ENCODE data around the gene ARRDC1.
"Not testable (repeated sequence)": the region's sequence is repeated elsewhere in the genome, so short reads cannot be mapped to it uniquely, and the experiment has no call there.

The ARRDC1 gene

DNA sequence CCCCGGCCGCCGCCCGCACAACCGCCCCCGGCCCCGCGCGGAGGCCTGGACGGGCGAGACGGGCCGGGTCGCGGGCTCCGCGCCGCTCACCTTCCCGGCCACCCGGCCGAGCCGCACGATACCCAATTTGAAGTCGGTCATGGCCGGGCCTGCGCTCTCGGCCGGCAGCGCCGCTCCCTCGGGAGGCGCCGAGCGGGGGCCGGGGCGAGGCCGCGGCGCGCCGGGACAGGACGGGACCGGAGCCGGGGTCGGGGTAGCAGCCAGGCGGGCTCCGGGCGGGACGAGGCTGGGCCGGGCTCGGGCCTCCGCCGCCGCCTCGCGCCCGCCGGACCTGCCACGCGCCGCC, 15.4 kb upstream of the ARRDC1 start:
- no peaks in the 10 kb centered on the region for H3K27me3 ChIP-seq
- H3K9ac ChIP-seq = peak overlapping the region; percentile 78 to 97 (median 88)
- no peak for TF ChIP-seq Cebpa-rat (IDR thresholded peaks at IDR 0.05)
- peak overlapping the region; percentile 34 to 85 (median 82); a peak in 21 of 22 replicates for H3K27ac ChIP-seq
- peaks cover 0 to 54% (median 46%) of the 10 kb centered on the region in 11 experiments; a peak in 19 of 22 replicates for H4K20me1 ChIP-seq
- H3K4me1 ChIP-seq = peaks cover 22 to 40% (median 32%) of the 10 kb centered on the region in 10 experiments
- H3K4me3 ChIP-seq = peak overlapping the region; percentile 71 to 95 (median 88)
- H3K9me3 ChIP-seq (replicated peaks in 1 of 11) = no peaks in the 10 kb centered on the region
- H3K4me2 ChIP-seq = peak overlapping the region; percentile 86 to 99 (median 97)
- H3K36me3 ChIP-seq = peaks cover 31 to 42% (median 39%) of the 10 kb centered on the region in 11 experiments

DNA sequence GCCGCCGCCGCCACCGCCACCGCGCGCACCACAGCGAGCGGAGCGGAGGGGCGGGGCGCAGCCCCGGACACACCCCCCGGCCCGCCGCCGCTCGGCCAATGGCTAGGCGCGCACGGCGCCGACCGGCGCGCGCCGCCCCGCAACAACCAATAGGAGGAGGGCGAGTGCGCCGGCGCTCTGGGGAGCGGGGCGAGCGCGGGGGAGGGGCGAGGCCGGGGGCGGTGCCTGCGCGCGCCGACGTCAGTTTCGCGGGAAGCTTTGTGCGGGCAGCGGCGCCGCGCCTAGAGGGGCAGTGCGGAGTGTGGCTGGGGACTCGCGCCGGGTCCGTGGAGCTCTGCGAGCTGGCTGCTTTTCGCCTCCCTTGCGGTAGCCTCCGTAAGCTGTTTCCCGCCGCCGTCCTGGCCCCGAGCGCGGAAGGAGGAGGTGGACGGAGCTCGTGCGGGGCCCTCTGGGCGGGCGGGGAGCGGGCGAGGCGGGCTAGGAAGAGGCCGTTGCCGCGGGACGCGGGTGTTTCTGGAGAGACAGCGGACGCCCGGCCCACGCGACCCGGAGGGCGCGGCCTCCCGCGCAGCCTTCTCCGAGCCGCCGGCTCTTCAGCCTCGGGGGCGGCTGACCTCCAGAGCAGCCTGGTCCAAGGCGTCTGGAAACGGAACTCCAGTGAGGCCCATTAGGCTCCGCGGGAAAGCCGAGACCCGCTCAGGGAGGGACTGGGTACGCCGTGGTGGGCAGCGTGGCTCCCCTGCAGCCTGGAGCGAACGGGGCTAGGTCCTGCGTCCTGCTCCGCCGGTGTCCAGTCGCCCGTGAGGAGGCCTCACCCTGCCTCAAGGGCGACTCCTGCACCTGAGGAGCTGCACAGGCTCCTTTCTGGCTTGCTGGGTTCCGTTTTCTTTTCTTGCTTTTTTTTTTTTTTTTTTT, 14.8 kb upstream of the ARRDC1 start, which contains the start of gene ZMYND19:
ZMYND19 (minus strand) TSS at position 44 of the 915 bp plus-strand sequence. CDS start 249 bp downstream, outside the sequence.
- peak within 1 kb of the TSS; percentile 95 to 99 (median 98) for H3K4me2 ChIP-seq
- H3K4me3 ChIP-seq = peak within 1 kb of the TSS; percentile 71 to 95 (median 88)
- no peaks in the 10 kb centered on the region for H3K9me3 ChIP-seq (replicated peaks in 1 of 11)
- H3K4me1 ChIP-seq = peaks cover 22 to 40% (median 32%) of the 10 kb centered on the region in 10 experiments
- peak within 1 kb of the TSS; percentile 78 to 97 (median 88) for H3K9ac ChIP-seq
- H3K36me3 ChIP-seq = peaks cover 27 to 36% (median 33%) of the 10 kb centered on the region in 11 experiments
- TF ChIP-seq Cebpa-rat (IDR thresholded peaks at IDR 0.05) = no peak
- H3K27ac ChIP-seq = peak within 1 kb of the TSS; percentile 34 to 85 (median 82); a peak in 21 of 22 replicates
- peaks cover 0 to 48% (median 40%) of the 10 kb centered on the region in 11 experiments; a peak in 19 of 22 replicates for H4K20me1 ChIP-seq
- H3K27me3 ChIP-seq = no peaks in the 10 kb centered on the region

DNA sequence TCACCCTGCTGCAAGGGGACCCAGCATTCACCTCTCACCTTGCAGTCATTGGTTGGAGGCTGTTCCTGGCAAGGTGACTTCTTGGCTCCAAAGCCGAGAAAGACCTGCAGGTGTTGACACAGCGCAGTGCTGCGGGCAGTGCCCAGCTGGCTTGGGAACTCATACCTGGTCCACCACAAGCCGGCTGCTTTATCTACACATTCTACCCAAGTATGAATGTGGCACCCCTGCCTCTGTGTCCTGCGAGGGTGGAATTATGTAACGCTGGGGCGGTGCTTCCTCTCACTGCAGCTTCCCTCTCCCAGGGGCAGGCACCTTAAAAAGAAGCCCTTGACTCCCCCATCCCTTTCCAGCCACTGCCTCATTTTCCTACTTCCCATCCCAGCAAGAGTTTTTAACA, 12.7 kb upstream of the ARRDC1 start:
- Histone ChIP-seq H3K9me3 (replicated peaks in 1 of 11) (no peaks in the 10 kb centered on the region), H3K36me3 (peaks cover 7 to 15% (median 12%) of the 10 kb centered on the region in 11 experiments; a peak in 21 of 22 replicates), H3K4me3 (no peak overlapping the region), H3K4me1 (peaks cover 22 to 40% (median 32%) of the 10 kb centered on the region in 10 experiments), H3K9ac (peak overlapping the region in 1 of 11 experiments; percentile 16; a peak in 1 of 22 replicates), H4K20me1 (peaks cover 0 to 27% (median 21%) of the 10 kb centered on the region in 11 experiments; a peak in 19 of 22 replicates), H3K27me3 (no peaks in the 10 kb centered on the region), H3K27ac (no peak overlapping the region), H3K4me2 (peak overlapping the region in 5 of 11 experiments; percentile 2 to 42 (median 35); a peak in 7 of 22 replicates)
- TF ChIP-seq Cebpa-rat (IDR thresholded peaks at IDR 0.05) = no peak

DNA sequence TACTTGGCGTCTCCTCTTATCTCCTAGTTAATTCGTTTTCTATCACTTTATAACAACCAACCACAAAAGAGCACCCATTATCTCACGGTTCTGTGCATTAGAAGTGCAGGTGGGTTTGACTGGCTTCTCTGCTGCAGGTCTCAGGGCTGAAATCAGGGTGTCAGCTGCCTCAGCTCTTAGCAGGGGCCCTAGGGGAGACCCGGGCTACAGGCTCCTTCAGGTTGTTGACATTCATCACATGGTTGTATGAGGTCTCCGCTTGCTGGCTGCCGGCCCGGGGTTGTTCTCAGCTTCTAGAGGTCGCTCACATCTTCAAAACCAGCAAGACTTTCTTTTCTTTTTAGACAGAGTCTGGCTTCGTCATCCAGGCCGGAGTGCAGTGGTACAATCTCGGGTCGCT, 12.3 kb upstream of the ARRDC1 start:
- Histone ChIP-seq H3K4me3 (no peak overlapping the region), H3K4me2 (peak overlapping the region in 3 of 11 experiments; percentile 35 to 42 (median 39); a peak in 2 of 22 replicates), H3K4me1 (peaks cover 21 to 38% (median 31%) of the 10 kb centered on the region in 10 experiments), H3K9me3 (replicated peaks in 1 of 11) (no peaks in the 10 kb centered on the region), H3K27me3 (no peaks in the 10 kb centered on the region), H3K9ac (0 out of 22 replicates have a peak overlapping the region, but pooled peaks of 1 of the 11 experiments have one; percentile 16), H4K20me1 (peaks cover 0 to 23% (median 17%) of the 10 kb centered on the region in 11 experiments; a peak in 19 of 22 replicates), H3K36me3 (peaks cover 3 to 11% (median 8%) of the 10 kb centered on the region in 11 experiments; a peak in 21 of 22 replicates), H3K27ac (no peak overlapping the region)
- no peak for TF ChIP-seq Cebpa-rat (IDR thresholded peaks at IDR 0.05)

DNA sequence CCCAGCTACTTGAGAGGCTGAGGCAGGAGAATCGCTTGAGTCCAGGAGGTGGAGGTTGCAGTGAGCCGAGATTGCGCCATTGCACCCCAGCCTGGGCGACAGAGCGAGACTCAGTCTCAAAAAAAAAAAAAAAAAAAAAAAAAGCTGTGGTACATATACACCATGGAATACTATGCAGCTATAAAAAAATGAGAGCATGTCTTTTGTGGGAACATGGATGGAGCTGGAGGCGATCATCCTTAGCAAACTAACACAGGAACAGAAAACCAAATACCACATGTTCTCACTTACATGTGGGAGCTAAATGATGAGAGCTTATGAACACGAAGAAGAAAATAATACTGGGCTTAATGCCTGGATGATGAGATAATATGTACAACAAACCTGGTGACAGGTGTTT, 8.9 kb upstream of the ARRDC1 start:
- peaks cover 5 to 24% (median 13%) of the 10 kb centered on the region in 10 experiments for H3K4me1 ChIP-seq
- H3K27me3 ChIP-seq; H4K20me1 ChIP-seq; H3K27ac ChIP-seq; H3K4me3 ChIP-seq; H3K4me2 ChIP-seq; H3K9me3 ChIP-seq (replicated peaks in 1 of 11); H3K9ac ChIP-seq; H3K36me3 ChIP-seq: not testable (repeated sequence)

DNA sequence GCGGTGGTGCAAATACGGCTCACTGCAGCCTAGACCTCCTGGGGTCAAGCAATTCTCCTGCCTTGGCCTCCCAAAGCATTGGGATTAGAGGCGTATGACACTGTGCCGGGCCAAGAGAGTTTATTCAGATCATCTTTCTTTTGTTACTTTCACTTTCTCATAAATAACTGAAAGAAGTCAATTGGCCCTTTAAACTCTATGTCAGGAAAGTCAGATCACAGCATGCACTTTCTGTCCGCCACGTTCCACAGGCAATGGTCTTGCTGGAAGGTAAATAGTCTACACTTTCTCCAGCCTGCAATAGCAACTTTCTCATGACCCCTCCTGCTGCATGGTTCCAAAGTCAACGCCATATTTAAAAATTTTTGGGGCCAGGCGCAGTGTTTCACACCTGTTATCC, 6.5 kb upstream of the ARRDC1 start:
- Histone ChIP-seq H3K4me2 (no peak overlapping the region), H3K27me3 (no peaks in the 10 kb centered on the region), H3K36me3 (no peaks in the 10 kb centered on the region), H3K4me1 (peaks cover 24 to 32% (median 27%) of the 10 kb centered on the region in 10 experiments), H3K9me3 (replicated peaks in 1 of 11) (no peaks in the 10 kb centered on the region), H4K20me1 (no peaks in the 10 kb centered on the region; a peak in 1 of 22 replicates), H3K27ac (no peak overlapping the region), H3K9ac (no peak overlapping the region), H3K4me3 (no peak overlapping the region)
- no peak for TF ChIP-seq Cebpa-rat (IDR thresholded peaks at IDR 0.05)

DNA sequence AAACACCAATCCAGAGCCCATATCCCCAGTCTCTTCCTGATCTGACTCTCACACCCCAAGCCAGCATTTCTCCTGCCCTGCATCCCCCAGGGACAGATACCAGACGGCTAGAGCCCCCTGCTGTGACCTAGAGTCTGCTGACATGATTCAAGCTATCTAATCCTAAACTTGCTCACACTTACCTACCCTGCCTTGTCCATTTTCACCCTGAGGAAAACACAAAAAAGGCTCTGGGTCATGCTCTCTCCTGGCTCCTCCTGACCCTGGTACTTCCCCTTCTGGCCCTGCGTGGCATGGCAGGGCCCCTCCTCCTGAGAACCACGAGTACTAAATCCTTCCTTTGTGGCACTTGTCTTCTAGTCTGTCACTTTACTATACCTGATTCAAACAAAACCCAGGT, 2.8 kb upstream of the ARRDC1 start:
- peak overlapping the region; percentile 53 to 85 (median 75) for H3K4me2 ChIP-seq
- H3K9me3 ChIP-seq (replicated peaks in 1 of 11) = no peaks in the 10 kb centered on the region
- no peaks in the 10 kb centered on the region for H3K27me3 ChIP-seq
- H3K4me1 ChIP-seq = peaks cover 43 to 54% (median 50%) of the 10 kb centered on the region in 10 experiments
- peaks cover 15 to 21% (median 19%) of the 10 kb centered on the region in 11 experiments; a peak in 20 of 22 replicates for H4K20me1 ChIP-seq
- H3K27ac ChIP-seq = peak overlapping the region in 10 of 11 experiments; percentile 32 to 73 (median 54); a peak in 18 of 22 replicates
- H3K9ac ChIP-seq = peak overlapping the region in 9 of 11 experiments; percentile 4 to 64 (median 39); a peak in 11 of 22 replicates
- H3K36me3 ChIP-seq = no peaks in the 10 kb centered on the region
- TF ChIP-seq Cebpa-rat (IDR thresholded peaks at IDR 0.05) = no peak
- no peak overlapping the region for H3K4me3 ChIP-seq

DNA sequence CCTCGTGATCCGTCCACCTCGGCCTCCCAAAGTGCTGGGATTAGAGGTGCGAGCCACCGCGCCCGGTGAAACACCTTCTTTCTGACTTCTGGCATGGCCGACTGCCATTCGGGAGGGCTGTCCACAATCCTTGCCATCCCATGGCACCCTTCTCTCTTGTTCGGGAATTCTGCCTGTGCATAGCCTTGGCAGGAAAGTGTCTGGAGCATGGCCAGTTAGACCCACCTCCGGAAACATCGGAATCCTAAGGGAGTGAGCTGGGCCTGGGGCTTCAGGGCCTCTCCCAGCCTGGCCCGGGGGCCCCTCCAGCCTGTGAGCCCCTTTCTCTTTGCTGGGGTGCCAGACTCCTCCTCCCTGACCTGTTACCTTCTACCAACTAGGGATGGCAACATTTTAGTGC, 1.6 kb upstream of the ARRDC1 start:
- no peak overlapping the region for H3K27ac ChIP-seq
- H3K4me2 ChIP-seq = peak overlapping the region; percentile 53 to 85 (median 75)
- H4K20me1 ChIP-seq = peaks cover 24 to 33% (median 30%) of the 10 kb centered on the region in 11 experiments; a peak in 20 of 22 replicates
- no peaks in the 10 kb centered on the region for H3K9me3 ChIP-seq (replicated peaks in 1 of 11)
- no peaks in the 10 kb centered on the region for H3K27me3 ChIP-seq
- peaks cover 0 to 6% (median 0%) of the 10 kb centered on the region in 11 experiments; a peak in 4 of 22 replicates for H3K36me3 ChIP-seq
- TF ChIP-seq Cebpa-rat (IDR thresholded peaks at IDR 0.05) = no peak
- H3K9ac ChIP-seq = peak overlapping the region in 3 of 11 experiments; percentile 18 to 29 (median 26); a peak in 2 of 22 replicates
- H3K4me3 ChIP-seq = peak overlapping the region in 2 of 10 experiments; percentile 41 to 53; a peak in 1 of 20 replicates
- peaks cover 55 to 63% (median 61%) of the 10 kb centered on the region in 10 experiments for H3K4me1 ChIP-seq
